Trophoblast cell (in vitro differentiated cells and primary cell): ENCODE results near the gene PHKB.

Experiments
- DNase-seq, 2 donors: peaks; one replicate each; pipeline ENCODE4 v3.0.0-alpha.2; 2016
- H2AFZ ChIP-seq: 2 replicates; pipeline ENCODE4 v1.6.1; 2013; ENCODE audit warnings: low read length, moderate library complexity, mild to moderate bottlenecking; ENCODE audit not compliant: insufficient read depth, poor library complexity
- H2AK5ac ChIP-seq: 2 replicates; pipeline ENCODE4 v1.6.1; 2013; ENCODE audit warnings: mild to moderate bottlenecking, low read length
- H2BK120ac ChIP-seq: 2 replicates; pipeline ENCODE4 v1.6.1; 2013; ENCODE audit warnings: low read length, mild to moderate bottlenecking, moderate library complexity; ENCODE audit not compliant: insufficient read depth, poor library complexity
- H2BK12ac ChIP-seq: 2 replicates; pipeline ENCODE4 v1.6.1; 2013; ENCODE audit warnings: mild to moderate bottlenecking, low read length, moderate library complexity
- H2BK5ac ChIP-seq: 2 replicates; pipeline ENCODE4 v1.6.1; 2013; ENCODE audit warnings: low read length, low read depth, moderate library complexity, mild to moderate bottlenecking; ENCODE audit not compliant: poor library complexity
- H3K14ac ChIP-seq: 2 replicates; pipeline ENCODE4 v1.6.1; 2013; ENCODE audit warnings: mild to moderate bottlenecking, low read length
- H3K18ac ChIP-seq: 2 replicates; pipeline ENCODE4 v1.6.1; 2013; ENCODE audit warnings: mild to moderate bottlenecking, low read length
- H3K23ac ChIP-seq: 2 replicates; pipeline ENCODE4 v1.6.1; 2013; ENCODE audit warnings: low read length
- H3K27ac ChIP-seq: 2 replicates; pipeline ENCODE4 v1.5.1; 2013; ENCODE audit warnings: low read depth, mild to moderate bottlenecking, inconsistent platforms, low read length, moderate library complexity
- H3K27me3 ChIP-seq: 2 replicates; pipeline ENCODE4 v1.6.1; 2013; ENCODE audit warnings: inconsistent platforms, mild to moderate bottlenecking, low read length, moderate library complexity; ENCODE audit not compliant: insufficient read depth
- H3K36me3 ChIP-seq, 2 experiments: 1 replicate in 1 of 2; 2 replicates in 1 of 2; pipeline ENCODE4 v1.6.1; 2013; ENCODE audit warnings: low read length in 2 of 2, mild to moderate bottlenecking in 2 of 2, moderate library complexity in 1 of 2; ENCODE audit not compliant: insufficient read depth in 2 of 2, control insufficient read depth in 1 of 2
- H3K4ac ChIP-seq: 2 replicates; pipeline ENCODE4 v1.6.1; 2013; ENCODE audit warnings: low read depth, mild to moderate bottlenecking, low read length, moderate library complexity
- H3K4me1 ChIP-seq, 2 experiments: 1 replicate in 1 of 2; 2 replicates in 1 of 2; pipeline ENCODE4 v1.6.1; 2013; ENCODE audit warnings: low read length in 2 of 2, mild to moderate bottlenecking in 2 of 2, moderate library complexity in 1 of 2; ENCODE audit not compliant: insufficient read depth in 2 of 2, control insufficient read depth in 1 of 2
- H3K4me2 ChIP-seq: 2 replicates; pipeline ENCODE4 v1.6.1; 2013; ENCODE audit warnings: inconsistent platforms, mild to moderate bottlenecking, low read length, moderate library complexity
- H3K4me3 ChIP-seq: 2 replicates; pipeline ENCODE4 v1.5.1; 2013; ENCODE audit warnings: mild to moderate bottlenecking, low read depth, low read length, inconsistent platforms
- H3K79me1 ChIP-seq: one replicate; pipeline ENCODE4 v1.6.1; 2013; ENCODE audit warnings: low read length
- H3K79me2 ChIP-seq: 2 replicates; pipeline ENCODE4 v1.6.1; 2013; ENCODE audit warnings: low read length, mild to moderate bottlenecking; ENCODE audit not compliant: control insufficient read depth, insufficient read depth, poor library complexity
- H3K9ac ChIP-seq: 2 replicates; pipeline ENCODE4 v1.6.1; 2013; ENCODE audit warnings: mild to moderate bottlenecking, low read length
- H3K9me3 ChIP-seq: 2 replicates; pipeline ENCODE4 v1.6.1; 2013; ENCODE audit warnings: low read depth, mild to moderate bottlenecking, control low read depth, inconsistent platforms, low read length; ENCODE audit not compliant: insufficient read depth
- H4K12ac ChIP-seq: 2 replicates; pipeline ENCODE4 v1.6.1; 2013; ENCODE audit warnings: low read depth, mild to moderate bottlenecking, low read length, moderate library complexity
- H4K8ac ChIP-seq: 2 replicates; pipeline ENCODE4 v1.6.1; 2013; ENCODE audit warnings: low read depth, mild to moderate bottlenecking, low read length, moderate library complexity
- H4K91ac ChIP-seq: one replicate; pipeline ENCODE4 v1.6.1; 2013; ENCODE audit warnings: low read depth, mild to moderate bottlenecking, low read length, moderate library complexity
- WGBS: extraction: QIAGEN DNeasy Blood & Tissue Kit; methylation state at CpG from one replicate; pipeline ENCODE4 v1.1.7; 2013; ENCODE audit warnings: missing lambda C conversion rate; ENCODE audit not compliant: insufficient read length, insufficient coverage; ENCODE audit errors: extremely low coverage; 5-methylcytosine and 5-hydroxymethylcytosine counted together

PHKB gene

GRCh38 chr16:47475786-47476185, 14.7 kb downstream of the PHKB start:
- Histone ChIP-seq H3K4me1 (no peaks in the 10 kb centered on the region), H4K91ac (no peak overlapping the region), H3K79me2 (peaks cover 2% of the 10 kb centered on the region), H2AK5ac (no peak overlapping the region), H2AFZ (no peak overlapping the region), H2BK12ac (no peak overlapping the region), H3K27ac (no peak overlapping the region), H4K8ac (no peak overlapping the region), H3K4ac (no peak overlapping the region), H3K4me3 (no peak overlapping the region), H3K23ac (no peak overlapping the region), H3K9me3 (no peaks in the 10 kb centered on the region), H2BK5ac (no peak overlapping the region), H3K36me3 (peaks cover 0 to 3% of the 10 kb centered on the region in 2 experiments), H3K14ac (no peak overlapping the region), H3K9ac (no peak overlapping the region), H2BK120ac (no peak overlapping the region), H3K4me2 (no peak overlapping the region), H4K12ac (no peak overlapping the region), H3K79me1 (no peaks in the 10 kb centered on the region), H3K27me3 (no peaks in the 10 kb centered on the region), H3K18ac (no peak overlapping the region)
- peak in 1 of 2 donors; percentile 24 for DNase-seq
- no CpG with 5 or more reads among the region's 1 CpG for WGBS

DNA sequence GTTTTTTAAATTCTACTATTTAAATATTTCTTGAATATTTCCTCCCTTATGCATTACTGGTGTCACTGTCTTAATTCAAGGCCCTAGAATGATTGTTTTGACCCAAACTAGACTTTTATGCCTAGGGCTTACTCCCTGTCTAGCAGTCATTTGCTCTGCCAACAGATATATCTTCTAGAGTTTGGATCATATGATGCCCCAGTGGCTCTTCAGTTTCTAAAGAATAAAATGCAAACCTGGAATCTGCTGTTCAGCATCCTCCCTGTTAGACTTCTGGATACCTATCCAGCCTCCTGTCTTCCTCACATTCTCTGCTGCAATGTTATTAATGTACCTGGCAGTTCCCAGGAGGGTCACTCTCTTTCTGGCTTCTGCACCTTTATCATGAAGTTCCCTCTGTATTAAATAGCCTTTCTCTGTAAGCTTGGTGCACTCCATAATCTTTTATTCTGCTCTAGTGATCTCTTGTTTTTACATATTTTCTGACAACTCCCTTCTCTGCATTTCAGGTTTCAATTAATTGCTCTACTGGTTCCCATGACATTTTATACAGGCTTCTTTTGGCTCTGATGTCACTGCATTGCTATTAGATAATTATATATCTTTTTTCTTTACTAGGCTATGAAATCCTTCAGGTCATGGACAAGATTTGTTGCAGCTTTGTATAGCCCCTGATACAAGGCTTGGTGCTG, 15.7 kb downstream of the PHKB start:
- DNase-seq: no peak
- Histone ChIP-seq H4K8ac (no peak overlapping the region), H3K4me1 (no peaks in the 10 kb centered on the region), H3K79me1 (no peaks in the 10 kb centered on the region), H3K79me2 (peaks cover 2% of the 10 kb centered on the region), H3K23ac (no peak overlapping the region), H2AFZ (no peak overlapping the region), H2BK12ac (no peak overlapping the region), H3K36me3 (peaks cover 0 to 3% of the 10 kb centered on the region in 2 experiments), H3K4ac (no peak overlapping the region), H4K91ac (no peak overlapping the region), H3K4me2 (no peak overlapping the region), H2BK120ac (no peak overlapping the region), H3K9me3 (no peaks in the 10 kb centered on the region), H3K14ac (no peak overlapping the region), H3K27me3 (no peaks in the 10 kb centered on the region), H2BK5ac (no peak overlapping the region), H2AK5ac (no peak overlapping the region), H3K4me3 (no peak overlapping the region), H4K12ac (no peak overlapping the region), H3K27ac (no peak overlapping the region), H3K9ac (no peak overlapping the region), H3K18ac (no peak overlapping the region)

GRCh38 chr16:47477679-47478078, 16.5 kb downstream of the PHKB start:
- no peak overlapping the region for H4K8ac ChIP-seq
- H3K4me1 ChIP-seq: no peaks in the 10 kb centered on the region
- peaks cover 0 to 3% of the 10 kb centered on the region in 2 experiments for H3K36me3 ChIP-seq
- no peak overlapping the region for H2BK120ac ChIP-seq
- H3K14ac ChIP-seq: no peak overlapping the region
- no peak overlapping the region for H2BK5ac ChIP-seq
- H3K27ac ChIP-seq: no peak overlapping the region
- H3K27me3 ChIP-seq: no peaks in the 10 kb centered on the region
- H4K12ac ChIP-seq: no peak overlapping the region
- no peak overlapping the region for H3K23ac ChIP-seq
- no peak overlapping the region for H2BK12ac ChIP-seq
- H3K4me2 ChIP-seq: no peak overlapping the region
- no peak overlapping the region for H4K91ac ChIP-seq
- H3K4me3 ChIP-seq: no peak overlapping the region
- H3K9me3 ChIP-seq: no peaks in the 10 kb centered on the region
- no peak overlapping the region for H3K18ac ChIP-seq
- H3K9ac ChIP-seq: no peak overlapping the region
- no peak overlapping the region for H2AK5ac ChIP-seq
- WGBS: no CpG with 5 or more reads among the region's 1 CpG
- no peak overlapping the region for H3K4ac ChIP-seq
- H2AFZ ChIP-seq: no peak overlapping the region
- DNase-seq: no peak
- no peaks in the 10 kb centered on the region for H3K79me1 ChIP-seq
- peaks cover under 1% of the 10 kb centered on the region for H3K79me2 ChIP-seq

GRCh38 chr16:47480410-47480809, 19.3 kb downstream of the PHKB start:
- H3K36me3 ChIP-seq: no peaks in the 10 kb centered on the region
- H2BK5ac ChIP-seq: no peak overlapping the region
- H3K14ac ChIP-seq: no peak overlapping the region
- H3K23ac ChIP-seq: no peak overlapping the region
- no peak overlapping the region for H3K9ac ChIP-seq
- DNase-seq: no peak
- no peak overlapping the region for H3K18ac ChIP-seq
- no peaks in the 10 kb centered on the region for H3K4me1 ChIP-seq
- no peak overlapping the region for H2AFZ ChIP-seq
- H3K27ac ChIP-seq: no peak overlapping the region
- no peak overlapping the region for H3K4ac ChIP-seq
- H4K8ac ChIP-seq: no peak overlapping the region
- H2BK120ac ChIP-seq: no peak overlapping the region
- H2AK5ac ChIP-seq: no peak overlapping the region
- H3K79me1 ChIP-seq: no peaks in the 10 kb centered on the region
- H4K91ac ChIP-seq: no peak overlapping the region
- no peaks in the 10 kb centered on the region for H3K79me2 ChIP-seq
- no peak overlapping the region for H3K4me2 ChIP-seq
- H3K9me3 ChIP-seq: no peaks in the 10 kb centered on the region
- no peak overlapping the region for H2BK12ac ChIP-seq
- no peak overlapping the region for H4K12ac ChIP-seq
- WGBS: no CpG with 5 or more reads among the region's 3 CpGs
- H3K4me3 ChIP-seq: no peak overlapping the region
- H3K27me3 ChIP-seq: no peaks in the 10 kb centered on the region
